Colonic mucosa (tissue), 4 donors: ENCODE data around the gene SORCS3. TPM values are rescaled to one million over a fixed set of nuclear protein-coding genes. Genes with fewer than 3 reads are reported as not detected.

Experiments used
- DNase-seq: peaks from one replicate; pipeline ENCODE4 v3.0.0-alpha.2; 2020
- H3K27ac ChIP-seq: fragments of 200-600 bp; one replicate; pipeline ENCODE4 v1.8.0; 2021
- H3K27me3 ChIP-seq: fragments of 200-600 bp; one replicate; pipeline ENCODE4 v1.8.0; 2021
- H3K36me3 ChIP-seq: fragments of 200-600 bp; one replicate; pipeline ENCODE4 v1.8.0; 2021
- H3K4me1 ChIP-seq: fragments of 200-600 bp; one replicate; pipeline ENCODE4 v1.8.0; 2021; ENCODE audit warnings: mild to moderate bottlenecking
- H3K4me3 ChIP-seq: fragments of 200-600 bp; one replicate; pipeline ENCODE4 v1.8.0; 2021
- H3K9ac ChIP-seq, 2 donors: one replicate each; pipeline ENCODE4 v1.7.0; 2013; ENCODE audit warnings: control low read depth in 2 of 2, low read depth in 2 of 2, low read length in 2 of 2
- H3K9me3 ChIP-seq: fragments of 200-600 bp; one replicate; pipeline ENCODE4 v1.8.0; 2021
- intact Hi-C: fragments of 100-400 bp; cut with DNase I; formaldehyde crosslinking; loops from one replicate; pipeline ENCODE4 v1.14.1; 2022
- total RNA-seq, 2 donors: library from RNA; stranded (reverse); fragmentation: NEBNext Ultra II Directional in 1 of 2; extraction: Animal tissue kit (Norgen Biotek cat#: 25700) in 1 of 2; gene quantifications; one replicate each; pipeline ENCODE4 v1.2.1, GENCODE V29; 2021
- TF ChIP-seq, protein P1 (sequence below): fragments of 200-600 bp; IDR thresholded peaks from one replicate; pipeline ENCODE4 v1.8.0; 2022; ENCODE audit warnings: antibody characterized with exemption, mild to moderate bottlenecking
- donor health status: healthy.
- donor health status: DM: no; HTN: no; CAD: no.
- donor health status: DM: no; HTN: no; CAD: no.

SORCS3 gene
- total RNA-seq, 2 donors from 2014 or later = 0.08 TPM; not detected in 1

DNA sequence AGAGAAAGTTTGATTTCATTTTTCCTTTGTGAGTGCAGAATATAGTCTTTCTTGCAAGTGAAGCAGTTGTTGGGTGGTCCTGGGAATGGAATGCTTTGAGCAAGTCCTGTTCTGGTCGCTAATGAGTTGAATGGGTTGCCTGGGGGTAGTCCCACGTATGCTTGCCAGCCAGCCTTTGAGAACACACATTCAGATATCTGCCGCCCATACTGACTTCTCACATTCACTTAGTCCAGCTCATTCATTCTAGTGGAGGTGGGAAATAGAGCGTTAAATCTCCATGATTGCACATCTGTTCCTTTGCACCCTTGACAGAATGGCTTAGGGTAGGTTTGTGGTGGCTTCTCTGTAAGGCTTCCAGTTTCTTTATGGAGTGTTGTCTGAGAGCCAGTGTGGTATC lies 256.6 kb downstream of the SORCS3 start:
- Histone ChIP-seq H3K4me3 (no peak overlapping the region), H3K27me3 (no peaks in the 10 kb centered on the region), H3K9ac (no peak overlapping the region), H3K36me3 (no peaks in the 10 kb centered on the region), H3K9me3 (no peaks in the 10 kb centered on the region), H3K27ac (no peak overlapping the region), H3K4me1 (no peaks in the 10 kb centered on the region)
- TF ChIP-seq, protein P1, sequence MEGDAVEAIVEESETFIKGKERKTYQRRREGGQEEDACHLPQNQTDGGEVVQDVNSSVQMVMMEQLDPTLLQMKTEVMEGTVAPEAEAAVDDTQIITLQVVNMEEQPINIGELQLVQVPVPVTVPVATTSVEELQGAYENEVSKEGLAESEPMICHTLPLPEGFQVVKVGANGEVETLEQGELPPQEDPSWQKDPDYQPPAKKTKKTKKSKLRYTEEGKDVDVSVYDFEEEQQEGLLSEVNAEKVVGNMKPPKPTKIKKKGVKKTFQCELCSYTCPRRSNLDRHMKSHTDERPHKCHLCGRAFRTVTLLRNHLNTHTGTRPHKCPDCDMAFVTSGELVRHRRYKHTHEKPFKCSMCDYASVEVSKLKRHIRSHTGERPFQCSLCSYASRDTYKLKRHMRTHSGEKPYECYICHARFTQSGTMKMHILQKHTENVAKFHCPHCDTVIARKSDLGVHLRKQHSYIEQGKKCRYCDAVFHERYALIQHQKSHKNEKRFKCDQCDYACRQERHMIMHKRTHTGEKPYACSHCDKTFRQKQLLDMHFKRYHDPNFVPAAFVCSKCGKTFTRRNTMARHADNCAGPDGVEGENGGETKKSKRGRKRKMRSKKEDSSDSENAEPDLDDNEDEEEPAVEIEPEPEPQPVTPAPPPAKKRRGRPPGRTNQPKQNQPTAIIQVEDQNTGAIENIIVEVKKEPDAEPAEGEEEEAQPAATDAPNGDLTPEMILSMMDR = no peak
- intact Hi-C loops = no loop called here
- no peak for DNase-seq

DNA sequence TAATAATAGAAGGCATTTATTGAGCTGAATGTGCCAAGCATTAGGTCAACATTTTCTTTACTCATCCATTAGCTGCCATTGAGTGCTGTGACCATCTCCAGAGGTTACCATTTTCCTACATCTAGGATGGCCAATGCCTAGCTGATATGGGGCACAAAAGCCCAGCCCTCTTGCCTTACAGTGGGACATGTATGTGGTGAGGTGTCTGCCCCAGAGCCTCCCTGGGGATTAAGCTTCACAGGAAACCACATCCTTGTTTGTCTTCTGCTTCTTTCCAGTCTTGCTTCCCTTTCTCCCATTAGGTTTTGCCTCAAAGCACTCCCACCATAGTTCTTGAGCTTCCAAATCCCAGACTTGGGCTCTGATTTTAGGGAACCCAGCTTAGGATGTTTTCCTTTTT lies 258.7 kb downstream of the SORCS3 start:
- Histone ChIP-seq H3K4me3 (no peak overlapping the region), H3K27ac (no peak overlapping the region), H3K27me3 (no peaks in the 10 kb centered on the region), H3K9me3 (no peaks in the 10 kb centered on the region), H3K9ac (no peak overlapping the region), H3K4me1 (no peaks in the 10 kb centered on the region), H3K36me3 (no peaks in the 10 kb centered on the region)
- TF ChIP-seq, protein P1 = no peak
- intact Hi-C loops = no loop called here
- DNase-seq = no peak

DNA sequence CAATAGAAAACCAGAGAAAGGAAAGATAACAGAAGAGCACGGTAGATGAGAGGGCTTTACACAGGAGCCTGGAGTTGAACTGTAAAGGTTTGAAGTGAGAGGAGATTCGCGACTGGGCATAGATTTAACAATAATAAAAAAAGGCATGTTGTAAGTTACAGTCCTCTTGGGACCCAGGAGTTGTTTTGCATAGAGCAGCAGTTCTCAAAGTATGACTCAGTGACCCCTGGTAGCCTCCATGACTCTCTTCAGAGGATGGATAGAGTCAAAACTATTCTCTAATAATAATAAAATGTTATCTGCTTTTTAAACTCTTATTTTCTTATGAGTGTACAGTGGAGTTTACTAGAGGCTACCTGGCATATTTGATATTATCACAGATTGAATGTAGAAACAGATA lies 262.3 kb downstream of the SORCS3 start:
- Histone ChIP-seq H3K27me3 (no peaks in the 10 kb centered on the region), H3K27ac (no peak overlapping the region), H3K9me3 (no peaks in the 10 kb centered on the region), H3K4me1 (no peaks in the 10 kb centered on the region), H3K36me3 (no peaks in the 10 kb centered on the region), H3K9ac (no peak overlapping the region), H3K4me3 (no peak overlapping the region)
- no peak for DNase-seq
- intact Hi-C loops = no loop called here
- TF ChIP-seq, protein P1 = no peak

DNA sequence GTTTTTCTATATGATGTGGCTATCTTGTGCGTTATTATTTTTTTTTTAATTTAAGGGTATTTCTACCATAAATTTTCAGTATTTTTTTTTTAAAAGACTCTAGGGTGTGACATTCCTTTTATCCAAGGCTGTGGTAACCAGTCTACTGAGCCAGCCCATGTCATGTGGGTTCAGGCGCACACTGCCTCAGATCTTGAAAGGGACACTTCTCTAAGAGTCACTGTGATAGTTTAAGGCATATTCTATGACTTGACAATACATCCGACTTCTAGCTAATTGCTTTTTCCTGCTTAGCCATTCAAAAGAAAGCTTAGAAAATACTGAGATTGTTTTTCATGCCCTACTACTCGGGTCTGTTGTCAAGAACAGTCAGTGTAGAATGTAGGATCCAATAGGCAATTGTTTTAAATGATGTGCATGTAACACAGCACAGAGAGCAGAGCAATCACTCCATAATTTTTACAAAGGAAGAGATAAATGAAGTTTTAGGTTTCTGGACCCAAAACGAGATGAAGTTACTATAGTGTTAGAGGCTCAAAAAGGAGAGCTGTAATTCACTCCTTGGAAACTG lies 263.7 kb downstream of the SORCS3 start:
- Histone ChIP-seq H3K27me3 (no peaks in the 10 kb centered on the region), H3K9me3 (no peaks in the 10 kb centered on the region), H3K9ac (no peak overlapping the region), H3K27ac (no peak overlapping the region), H3K4me1 (no peaks in the 10 kb centered on the region), H3K4me3 (no peak overlapping the region), H3K36me3 (no peaks in the 10 kb centered on the region)
- intact Hi-C loops = no loop called here
- no peak for DNase-seq
- TF ChIP-seq, protein P1 = no peak

DNA sequence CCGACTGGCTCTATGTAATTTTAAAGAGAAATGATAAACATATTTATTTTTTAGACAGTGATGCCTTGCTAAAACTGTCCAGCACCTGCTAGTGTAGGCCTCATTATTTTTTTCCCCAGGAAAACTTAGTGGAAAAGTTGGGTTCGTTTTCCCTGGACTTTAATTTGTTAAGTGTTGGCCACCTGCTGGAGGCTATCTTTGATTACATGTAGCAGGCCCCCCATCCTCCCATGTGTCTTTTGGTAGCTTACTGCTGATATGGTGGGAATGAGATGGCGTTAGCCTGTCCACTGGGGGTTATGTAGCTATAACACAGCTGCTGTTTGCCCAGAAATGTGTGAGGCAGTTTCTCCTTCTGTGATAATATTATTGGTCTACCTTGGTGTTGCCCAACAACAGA lies 265.0 kb downstream of the SORCS3 start:
- no peak overlapping the region for H3K9ac ChIP-seq
- H3K27ac ChIP-seq = no peak overlapping the region
- H3K9me3 ChIP-seq = no peaks in the 10 kb centered on the region
- H3K27me3 ChIP-seq = no peaks in the 10 kb centered on the region
- H3K4me1 ChIP-seq = no peaks in the 10 kb centered on the region
- H3K36me3 ChIP-seq = no peaks in the 10 kb centered on the region
- TF ChIP-seq, protein P1 = no peak
- H3K4me3 ChIP-seq = no peak overlapping the region
- no peak for DNase-seq
- intact Hi-C loops = no loop called here
